ENCODE results near the gene BHLHE23. TPM values are rescaled to one million over a fixed set of nuclear protein-coding genes. Genes with fewer than 3 reads are reported as not detected.

The BHLHE23 gene
- total RNA-seq, 1 experiment from 2014 or later, result not detected

- intact Hi-C loops (cut with micrococcal nuclease), result no loop called here
- POLR2A ChIA-PET, result no interaction called here
- CTCF ChIA-PET, result interaction anchor here (0.7 to 2.1 kb wide), 3 partner anchors 10 to 263 kb away, joined by 3 to 11 read pairs (median 3); no protein-coding TSS in a partner anchor
Measured at GRCh38 chr20:62968378-62969178, 38.2 kb downstream of the BHLHE23 start.

GRCh38 chr20:62967628-62968351 lies 39.0 kb downstream of the BHLHE23 start:
- Mint-ChIP-seq H3K27ac (ENCODE audit: low read depth, unreplicated experiment) (no peak overlapping the region), H3K36me3 (ENCODE audit: insufficient read depth, unreplicated experiment) (no peaks in the 10 kb centered on the region), H3K4me3 (ENCODE audit: unreplicated experiment) (no peak overlapping the region), H3K9me3 (ENCODE audit: unreplicated experiment) (no peaks in the 10 kb centered on the region), H3K27me3 (ENCODE audit: insufficient read depth, unreplicated experiment) (peaks cover 7% of the 10 kb centered on the region), H3K4me1 (ENCODE audit: insufficient read depth, unreplicated experiment) (peaks cover 6% of the 10 kb centered on the region)
- BruUV-seq (replicated peaks), result no TSS peak
- no peak for TF ChIP-seq CTCF (IDR thresholded peaks at IDR 0.05; ENCODE audit: unreplicated experiment)
- POLR2A ChIA-PET, result interaction anchor here (0.6 kb wide), 1 partner anchor 52 kb away, joined by 3 read pairs; no protein-coding TSS in a partner anchor
- DNase-seq (ENCODE audit: unreplicated experiment), result no peak
- intact Hi-C loops (cut with micrococcal nuclease), result no loop called here
- CTCF ChIA-PET, result interaction anchor here (2.1 kb wide), 1 partner anchor 41 kb away, joined by 11 read pairs; no protein-coding TSS in a partner anchor

More at GRCh38 chr20:62968378-62969178, 38.2 kb downstream of the BHLHE23 start:
- BruUV-seq (replicated peaks), result no TSS peak
- Mint-ChIP-seq H3K27ac (ENCODE audit: low read depth, unreplicated experiment) (no peak overlapping the region), H3K9me3 (ENCODE audit: unreplicated experiment) (no peaks in the 10 kb centered on the region), H3K4me1 (ENCODE audit: insufficient read depth, unreplicated experiment) (peaks cover 6% of the 10 kb centered on the region), H3K4me3 (ENCODE audit: unreplicated experiment) (no peak overlapping the region), H3K36me3 (ENCODE audit: insufficient read depth, unreplicated experiment) (no peaks in the 10 kb centered on the region), H3K27me3 (ENCODE audit: insufficient read depth, unreplicated experiment) (peaks cover 7% of the 10 kb centered on the region)
- no peak for DNase-seq (ENCODE audit: unreplicated experiment)
- TF ChIP-seq CTCF (IDR thresholded peaks at IDR 0.05; ENCODE audit: unreplicated experiment), result no peak

GRCh38 chr20:62967149-62967501 lies 39.6 kb downstream of the BHLHE23 start:
- H3K27ac Mint-ChIP-seq (ENCODE audit: low read depth, unreplicated experiment), result no peak overlapping the region
- H3K4me3 Mint-ChIP-seq (ENCODE audit: unreplicated experiment), result no peak overlapping the region
- peaks cover 4% of the 10 kb centered on the region for H3K4me1 Mint-ChIP-seq (ENCODE audit: insufficient read depth, unreplicated experiment)
- no peaks in the 10 kb centered on the region for H3K36me3 Mint-ChIP-seq (ENCODE audit: insufficient read depth, unreplicated experiment)
- ChIA-PET CTCF (interaction anchor here (2.1 kb wide), 1 partner anchor 42 kb away, joined by 11 read pairs; no protein-coding TSS in a partner anchor), POLR2A (interaction anchor here (0.6 kb wide), 1 partner anchor 51 kb away, joined by 3 read pairs; no protein-coding TSS in a partner anchor)
- intact Hi-C loops (cut with micrococcal nuclease), result no loop called here
- no peaks in the 10 kb centered on the region for H3K9me3 Mint-ChIP-seq (ENCODE audit: unreplicated experiment)
- BruUV-seq (replicated peaks), result no TSS peak
- peaks cover 7% of the 10 kb centered on the region for H3K27me3 Mint-ChIP-seq (ENCODE audit: insufficient read depth, unreplicated experiment)
- TF ChIP-seq CTCF (IDR thresholded peaks at IDR 0.05; ENCODE audit: unreplicated experiment), result no peak
- DNase-seq (ENCODE audit: unreplicated experiment), result no peak
